Activated effector memory CD4-positive, alpha-beta T cell treated with anti-CD3 and anti-CD28 coated beads, Interleukin-2, amount 50 U/mL, for 16 hours (primary cell): ENCODE measurements around the gene SNAPC2.
A peak's percentile ranks its signal among the peaks of the same experiment; 100 is the strongest.
"Not testable (repeated sequence)": the region's sequence is repeated elsewhere in the genome, so short reads cannot be mapped to it uniquely, and the experiment has no call there.

Experiments used
- DNase-seq: peaks from one replicate; pipeline ENCODE4 v3.0.0-alpha.2; 2020

SNAPC2 gene

DNA sequence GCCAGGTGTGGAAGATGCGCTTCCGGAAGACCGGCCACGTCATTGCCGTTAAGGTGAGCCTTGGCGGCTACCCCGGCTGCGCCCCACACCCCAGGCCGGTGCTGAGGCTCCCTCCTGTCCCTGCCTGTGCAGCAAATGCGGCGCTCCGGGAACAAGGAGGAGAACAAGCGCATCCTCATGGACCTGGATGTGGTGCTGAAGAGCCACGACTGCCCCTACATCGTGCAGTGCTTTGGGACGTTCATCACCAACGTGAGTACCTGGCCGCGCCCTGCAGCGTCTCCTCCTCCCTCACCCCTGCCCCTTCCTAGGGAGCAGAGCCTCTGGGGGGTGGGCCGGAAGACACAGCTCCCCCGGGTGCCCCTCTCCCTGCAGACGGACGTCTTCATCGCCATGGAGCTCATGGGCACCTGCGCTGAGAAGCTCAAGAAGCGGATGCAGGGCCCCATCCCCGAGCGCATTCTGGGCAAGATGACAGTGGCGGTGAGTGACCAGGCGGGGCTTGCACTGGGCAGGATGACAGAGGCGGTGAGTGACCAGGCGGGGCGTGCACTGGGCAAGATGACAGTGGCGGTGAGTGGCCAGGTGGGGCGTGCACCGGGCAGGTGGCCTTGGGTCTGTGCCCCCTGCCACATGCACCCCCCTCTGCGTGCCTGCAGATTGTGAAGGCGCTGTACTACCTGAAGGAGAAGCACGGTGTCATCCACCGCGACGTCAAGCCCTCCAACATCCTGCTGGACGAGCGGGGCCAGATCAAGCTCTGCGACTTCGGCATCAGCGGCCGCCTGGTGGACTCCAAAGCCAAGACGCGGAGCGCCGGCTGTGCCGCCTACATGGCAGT is 9.6 kb upstream of the SNAPC2 start:
- no peak for DNase-seq

DNA sequence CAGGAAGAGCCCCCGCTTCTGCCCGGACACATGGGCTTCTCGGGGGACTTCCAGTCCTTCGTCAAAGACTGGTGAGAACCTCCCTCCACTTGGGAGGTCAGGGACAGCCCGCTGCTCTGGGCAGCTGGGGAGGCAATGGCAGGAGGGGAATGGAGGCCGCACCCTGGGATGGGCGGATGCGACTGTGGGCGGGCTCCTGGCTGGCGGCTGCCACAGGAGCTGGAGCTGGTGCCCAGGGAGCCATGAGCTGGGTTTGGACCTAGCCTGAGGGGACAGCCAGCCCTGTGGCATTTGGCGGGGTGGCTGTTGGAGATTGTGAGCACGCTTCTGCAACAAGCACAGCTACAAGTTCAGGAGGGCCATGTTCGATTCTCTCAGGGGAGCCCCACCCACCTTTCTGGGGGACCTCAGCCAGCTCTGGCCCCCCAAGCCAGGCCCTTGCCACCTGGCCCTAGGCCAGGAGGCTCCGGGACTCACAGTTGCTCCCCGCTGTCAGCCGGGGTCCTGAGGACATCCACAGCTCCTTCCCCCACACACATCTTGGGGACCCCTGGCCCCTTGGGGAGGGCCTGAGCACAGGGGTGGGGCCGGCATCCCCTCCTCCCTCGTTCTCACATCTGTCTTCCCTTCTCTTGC is 8.5 kb upstream of the SNAPC2 start:
- DNase-seq: no peak

DNA sequence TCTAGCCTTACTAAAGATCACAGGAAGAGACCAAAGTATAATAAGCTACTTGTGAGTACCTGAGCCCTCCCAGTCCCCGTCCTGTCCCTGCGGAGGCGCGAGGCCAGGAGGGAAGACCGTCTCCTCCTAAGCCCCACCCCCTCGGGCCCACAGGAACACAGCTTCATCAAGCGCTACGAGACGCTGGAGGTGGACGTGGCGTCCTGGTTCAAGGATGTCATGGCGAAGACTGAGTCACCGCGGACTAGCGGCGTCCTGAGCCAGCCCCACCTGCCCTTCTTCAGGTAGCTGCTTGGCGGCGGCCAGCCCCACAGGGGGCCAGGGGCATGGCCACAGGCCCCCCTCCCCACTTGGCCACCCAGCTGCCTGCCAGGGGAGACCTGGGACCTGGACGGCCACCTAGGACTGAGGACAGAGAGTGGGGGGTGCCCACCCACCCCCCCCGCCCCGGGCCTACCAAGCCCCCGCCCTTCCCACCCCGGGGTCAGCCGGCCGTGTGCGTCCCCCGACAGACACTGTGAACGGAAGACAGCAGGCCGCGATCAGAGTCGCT is 7.9 kb upstream of the SNAPC2 start:
- DNase-seq: no peak

- DNase-seq: no peak
Measured at GRCh38 chr19:7912697-7913564, 7.2 kb upstream of the SNAPC2 start.

- DNase-seq: no peak
Measured at GRCh38 chr19:7913652-7914051, 6.5 kb upstream of the SNAPC2 start.

DNA sequence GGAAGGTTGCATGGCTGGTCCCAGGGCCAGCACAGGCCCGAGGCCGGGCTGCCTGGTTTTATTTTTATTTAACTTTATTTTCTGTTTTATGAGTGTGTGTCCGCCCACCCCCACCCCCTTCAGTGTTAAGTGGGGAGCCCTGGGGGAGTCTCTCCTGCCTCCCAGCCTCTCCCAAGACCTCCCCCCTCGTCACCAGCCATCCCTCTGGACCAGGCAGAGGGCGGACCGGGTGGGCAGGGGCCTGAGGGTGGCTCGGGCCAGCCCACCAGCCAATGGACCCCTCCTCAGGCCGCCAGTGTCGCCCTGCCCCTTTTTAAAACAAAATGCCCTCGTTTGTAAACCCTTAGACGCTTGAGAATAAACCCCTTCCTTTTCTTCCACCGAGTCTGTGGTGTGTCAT is 6.0 kb upstream of the SNAPC2 start:
- DNase-seq: no peak

GRCh38 chr19:7914598-7915045 is 5.5 kb upstream of the SNAPC2 start, which contains the start of gene TGFBR3L:
TSS of gene TGFBR3L (plus strand) at chr19:7914830.
- no peak for DNase-seq

GRCh38 chr19:7915250-7916102 is 4.7 kb upstream of the SNAPC2 start:
- no peak for DNase-seq

- peak; percentile 85 for DNase-seq
Measured at GRCh38 chr19:7916103-7916954, 3.8 kb upstream of the SNAPC2 start.

DNA sequence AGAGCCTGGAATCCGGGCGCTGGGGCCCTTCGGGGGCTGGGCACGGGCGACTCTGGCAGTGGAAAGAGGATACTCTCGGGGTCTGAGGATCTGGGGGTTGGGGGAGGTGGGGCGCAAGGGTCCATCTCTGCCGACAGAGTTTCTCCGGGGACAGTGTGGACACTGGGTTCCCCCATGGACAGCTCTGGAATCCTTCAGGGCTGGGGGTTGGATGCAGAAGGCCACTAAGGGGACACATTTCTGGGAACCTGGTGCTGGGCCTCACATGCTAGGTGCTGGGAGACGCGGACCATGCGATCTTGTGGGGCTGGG is 3.2 kb upstream of the SNAPC2 start:
- DNase-seq: no peak

DNA sequence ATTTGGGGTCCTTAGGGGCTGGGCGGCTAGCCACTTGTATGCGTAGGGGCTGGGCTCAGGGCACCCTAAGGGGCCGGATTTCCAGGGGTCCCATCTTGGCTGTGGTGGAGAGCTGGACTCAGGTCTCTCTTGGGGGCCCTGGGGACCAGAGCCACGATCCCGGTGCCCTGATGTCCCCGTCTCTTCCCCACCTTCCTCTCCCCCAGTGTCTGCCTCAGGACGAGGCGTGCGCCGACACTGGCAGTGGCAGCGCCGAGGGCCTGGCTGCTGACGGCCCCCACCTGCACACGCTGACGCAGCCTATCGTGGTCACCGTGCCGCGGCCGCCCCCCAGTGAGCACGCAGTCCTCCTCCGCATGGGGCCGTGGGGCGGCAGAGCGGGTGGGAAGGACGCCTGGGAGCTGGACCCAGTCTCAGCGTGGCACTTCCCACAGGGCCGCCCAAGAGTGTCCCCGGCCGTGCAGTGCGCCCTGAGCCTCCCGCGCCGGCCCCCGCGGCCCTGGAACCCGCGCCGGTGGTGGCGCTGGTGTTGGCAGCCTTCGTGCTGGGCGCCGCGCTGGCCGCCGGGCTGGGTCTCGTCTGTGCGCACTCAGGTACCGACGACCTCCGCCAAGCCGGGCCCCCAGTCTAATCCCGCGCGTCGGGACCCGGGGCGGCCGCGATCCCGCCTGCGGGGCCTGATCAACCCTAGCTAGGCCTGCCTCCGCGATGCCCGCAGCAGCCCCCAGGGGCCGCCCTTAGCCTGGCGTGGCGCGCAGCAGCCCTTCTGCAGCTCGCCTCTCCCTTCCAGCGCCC is 2.7 kb upstream of the SNAPC2 start:
- peak; percentile 85 for DNase-seq

DNA sequence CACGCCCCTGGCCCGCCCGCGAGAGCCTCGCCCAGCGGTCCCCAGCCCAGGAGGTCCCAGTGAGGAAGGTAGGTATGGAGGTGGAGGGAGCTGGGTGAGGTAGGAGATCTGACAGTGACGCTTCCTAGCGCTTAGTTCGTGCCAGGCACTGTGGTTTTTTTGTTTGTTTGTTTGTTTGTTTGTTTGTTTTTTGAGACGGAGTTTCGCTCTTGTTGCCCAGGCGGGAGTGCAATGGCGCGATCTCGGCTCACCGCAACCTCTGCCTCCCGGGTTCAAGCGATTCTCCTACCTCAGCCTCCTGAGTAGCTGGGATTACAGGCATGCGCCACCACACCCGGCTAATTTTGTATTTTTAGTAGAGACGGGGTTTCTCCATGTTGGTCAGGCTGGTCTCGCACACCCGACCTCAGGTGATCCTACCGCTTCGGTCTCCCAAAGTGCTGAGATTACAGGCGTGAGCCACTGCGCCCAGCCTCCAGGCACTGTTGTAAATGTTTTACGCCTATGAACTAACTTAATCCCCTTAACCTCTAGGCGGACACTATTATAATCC is 2.0 kb upstream of the SNAPC2 start:
- DNase-seq: not testable (repeated sequence)

- no peak for DNase-seq
Measured at GRCh38 chr19:7918615-7919421, 1.3 kb upstream of the SNAPC2 start.

DNA sequence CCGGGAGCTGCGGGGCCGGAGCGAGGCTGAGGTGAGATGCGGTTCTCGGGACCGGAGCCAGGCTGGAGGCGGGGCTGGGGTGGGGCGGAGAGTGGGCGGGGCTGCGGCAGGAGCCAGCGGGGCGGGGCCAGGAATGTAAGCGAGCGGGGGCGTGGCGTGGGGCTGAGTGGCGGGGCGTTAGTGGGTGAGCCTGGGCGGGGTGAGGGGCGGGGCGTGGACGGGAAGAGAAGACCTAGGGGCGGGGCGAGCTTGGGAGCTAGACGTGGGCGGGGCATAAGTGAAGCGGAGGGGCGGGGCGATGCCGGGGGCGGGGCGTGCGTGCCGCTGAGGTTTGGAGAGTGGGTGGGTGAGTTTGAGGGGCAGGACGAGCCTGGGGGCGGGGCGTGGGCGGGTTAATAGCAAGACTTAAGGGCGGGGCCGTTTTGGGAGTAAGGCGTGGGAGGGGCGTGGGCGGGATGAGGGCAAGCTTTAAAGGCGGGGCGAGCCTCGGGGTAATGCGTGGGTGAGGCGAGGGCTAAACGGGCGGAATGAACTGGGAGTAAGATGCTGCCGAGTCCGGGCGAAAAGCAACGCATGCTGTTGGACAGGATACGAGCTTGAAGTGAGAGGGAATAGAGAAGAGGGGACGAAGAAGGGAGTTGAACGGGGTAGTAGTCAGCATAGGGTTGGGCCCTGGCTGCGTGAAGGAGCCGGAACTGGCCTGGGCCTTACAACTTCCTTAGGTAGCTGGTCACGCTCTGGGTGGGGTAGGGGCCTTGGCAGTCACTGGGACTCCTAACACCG is 572 bp downstream of the SNAPC2 start:
- DNase-seq: peak; percentile 99

DNA sequence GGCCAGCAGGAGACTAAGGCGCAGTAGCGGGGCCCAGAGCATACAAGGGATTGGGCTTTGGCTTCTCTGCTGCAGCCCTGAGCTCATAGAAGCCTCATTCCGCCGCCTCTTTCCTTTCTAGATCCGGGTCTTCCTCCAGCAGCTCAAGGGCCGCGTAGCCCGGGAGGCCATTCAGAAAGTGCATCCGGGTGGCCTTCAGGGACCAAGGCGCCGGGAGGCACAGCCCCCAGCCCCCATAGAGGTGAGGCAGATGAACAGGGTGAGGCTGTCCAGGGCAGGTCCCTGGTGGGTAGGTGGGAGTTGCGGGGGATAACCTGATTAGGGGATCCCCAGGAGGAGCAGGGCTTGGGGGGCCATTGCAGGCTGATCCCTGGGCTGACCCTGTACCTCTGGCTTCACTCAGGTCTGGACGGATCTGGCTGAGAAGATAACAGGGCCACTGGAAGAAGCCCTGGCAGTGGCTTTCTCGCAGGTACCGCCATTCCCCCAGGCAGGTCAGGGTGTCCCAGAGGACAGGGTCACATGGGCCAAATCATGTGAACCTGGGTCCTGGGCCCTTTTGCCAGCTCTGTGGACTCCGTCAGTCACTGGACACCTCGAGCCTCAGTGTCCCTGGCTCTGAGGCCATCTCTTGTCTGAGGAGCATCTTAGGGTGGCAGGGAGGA is 1.3 kb downstream of the SNAPC2 start:
- DNase-seq: no peak

GRCh38 chr19:7921967-7922835 is 2.1 kb downstream of the SNAPC2 start:
- DNase-seq: no peak

- DNase-seq: no peak
Measured at GRCh38 chr19:7922836-7923195, 2.7 kb downstream of the SNAPC2 start.
